Prostate gland (tissue), 2 donors: Measurements from ENCODE around the gene POLE. TPM values are rescaled to one million over a fixed set of nuclear protein-coding genes. Genes with fewer than 3 reads are reported as not detected.

ENCODE experiments used
- DNase-seq: peaks from one replicate; pipeline ENCODE4 v3.0.0-alpha.2; 2019; ENCODE audit warnings: low spot score
- H3K27ac ChIP-seq, 2 donors: fragments of 200-600 bp; sonication (generic); 2 replicates each; pipeline ENCODE4 v1.5.1; 2017 to 2019
- H3K27me3 ChIP-seq: fragments of 200-600 bp; sonication (generic); replicated peaks from 2 replicates; pipeline ENCODE4 v1.5.1; 2019; ENCODE audit not compliant: insufficient read depth
- H3K36me3 ChIP-seq, 2 donors: fragments of 200-600 bp; sonication (generic); 1 replicate in 1 of 2; 2 replicates in 1 of 2; pipeline versions ENCODE4 v1.5.1 to v1.8.1; 2017 to 2019
- H3K4me1 ChIP-seq: fragments of 200-600 bp; sonication (generic); replicated peaks from 2 replicates; pipeline ENCODE4 v1.5.1; 2019
- H3K4me3 ChIP-seq, 2 donors: fragments of 200-600 bp; sonication (generic); 2 replicates each; pipeline ENCODE4 v1.5.1; 2017 to 2019
- H3K9me3 ChIP-seq: fragments of 200-600 bp; sonication (generic); 2 replicates; pipeline ENCODE4 v1.5.1; 2017
- POLR2A ChIP-seq: fragments of 450-650 bp; IDR thresholded peaks from one replicate; pipeline ENCODE4 v1.6.1; 2016; ENCODE audit warnings: antibody characterized with exemption, mild to moderate bottlenecking
- POLR2AphosphoS5 ChIP-seq: sonication (generic); formaldehyde crosslinking; IDR thresholded peaks from one replicate; pipeline ENCODE4 v1.6.1; 2017; ENCODE audit warnings: antibody characterized with exemption
- WGBS: methylation state at CpG from one replicate; pipeline ENCODE4 v1.1.5; 2018; 5-methylcytosine and 5-hydroxymethylcytosine counted together
- intact Hi-C: fragments of 100-400 bp; cut with DNase I; formaldehyde crosslinking; loops from one replicate; pipeline ENCODE4 v1.14.2; 2022
- total RNA-seq, 2 donors: library from RNA; depleted of rRNA; stranded (reverse); fragments of >200 nt; gene quantifications; one replicate each; pipeline ENCODE4 v1.1.0, GENCODE V29; 2016
- TF ChIP-seq, protein P1 (sequence below), 4 experiments: fragments of 200-600 bp in 2 of 4; fragments of 450-650 bp in 2 of 4; sonication (generic) in 2 of 4; IDR thresholded peaks; 1 replicate in 3 of 4; 2 replicates in 1 of 4; pipeline ENCODE4 v1.5.1; 2016 to 2019; ENCODE audit warnings: antibody characterized with exemption in 4 of 4, mild to moderate bottlenecking in 2 of 4, moderate library complexity in 2 of 4

Gene POLE
- total RNA-seq, 2 donors from 2014 or later, result 41.8 to 65.4 TPM

DNA sequence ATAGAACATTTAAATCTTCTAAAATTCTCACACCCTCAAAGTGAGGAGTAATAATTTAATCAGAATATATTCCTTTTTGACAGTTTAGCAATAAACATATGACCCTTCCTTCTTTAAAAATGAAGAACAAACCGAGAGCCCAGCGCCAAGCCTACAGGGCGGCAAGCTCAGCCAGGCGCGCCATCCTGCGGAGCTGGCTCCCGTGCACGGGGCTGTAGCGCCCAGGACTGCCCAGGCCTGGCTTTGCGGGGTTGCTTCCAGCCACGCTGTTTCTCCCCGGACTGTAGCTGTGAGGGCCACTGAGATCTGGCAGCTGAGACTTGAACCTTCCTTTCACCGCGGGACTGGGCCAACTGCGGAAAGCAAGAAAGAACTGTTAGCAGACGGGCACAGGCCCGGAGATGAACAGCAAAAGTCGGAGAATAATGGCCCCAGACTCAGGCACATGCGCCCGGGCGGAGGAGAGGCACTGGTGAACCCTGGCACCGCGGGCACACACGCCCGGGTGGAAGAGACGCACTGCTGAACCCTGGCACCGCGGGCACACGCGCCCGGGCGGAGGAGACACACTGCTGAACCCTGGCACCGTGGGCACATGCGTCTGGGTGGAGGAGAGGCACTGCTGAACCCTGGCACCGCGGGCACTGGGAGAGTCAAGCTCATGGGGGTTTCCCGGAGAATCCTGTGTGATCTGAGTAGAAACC, 40.1 kb upstream of the POLE start:
- Histone ChIP-seq H3K27ac (no peak overlapping the region), H3K9me3 (no peaks in the 10 kb centered on the region), H3K36me3 (peaks cover 12 to 35% of the 10 kb centered on the region in 2 donors), H3K4me3 (no peak overlapping the region), H3K4me1 (no peaks in the 10 kb centered on the region), H3K27me3 (no peaks in the 10 kb centered on the region)
- TF ChIP-seq POLR2AphosphoS5, result no peak
- TF ChIP-seq POLR2A, result no peak
- intact Hi-C loops, result no loop called here
- 94% methylated on average over 37 of the region's 37 CpGs for WGBS
- DNase-seq, result no peak

DNA sequence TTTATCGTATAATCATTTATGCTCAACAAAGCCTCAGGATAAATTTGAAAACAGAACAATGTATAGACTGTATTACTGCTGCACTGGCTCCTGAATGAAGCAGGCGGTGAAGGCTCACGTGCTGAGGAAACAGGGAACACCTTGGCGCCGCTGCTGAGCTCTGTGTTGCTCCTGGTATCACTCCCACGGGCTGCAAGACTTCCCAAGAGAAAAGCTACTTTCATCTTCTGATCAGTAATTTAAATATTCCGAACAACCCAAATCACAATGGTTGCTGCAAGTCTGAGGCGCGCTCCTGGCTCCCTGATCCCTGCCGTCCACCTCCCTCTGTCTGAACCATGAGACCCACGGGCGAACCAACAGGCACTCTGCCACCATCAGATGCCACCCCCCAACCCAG, 39.2 kb upstream of the POLE start:
- intact Hi-C loops, result no loop called here
- no peak overlapping the region for H3K27ac ChIP-seq
- DNase-seq, result no peak
- WGBS, result 95% methylated on average over 12 of the region's 12 CpGs
- H3K4me3 ChIP-seq, result no peak overlapping the region
- H3K9me3 ChIP-seq, result no peaks in the 10 kb centered on the region
- peaks cover 12 to 30% of the 10 kb centered on the region in 2 donors for H3K36me3 ChIP-seq
- H3K4me1 ChIP-seq, result no peaks in the 10 kb centered on the region
- no peaks in the 10 kb centered on the region for H3K27me3 ChIP-seq
- TF ChIP-seq, protein P1, sequence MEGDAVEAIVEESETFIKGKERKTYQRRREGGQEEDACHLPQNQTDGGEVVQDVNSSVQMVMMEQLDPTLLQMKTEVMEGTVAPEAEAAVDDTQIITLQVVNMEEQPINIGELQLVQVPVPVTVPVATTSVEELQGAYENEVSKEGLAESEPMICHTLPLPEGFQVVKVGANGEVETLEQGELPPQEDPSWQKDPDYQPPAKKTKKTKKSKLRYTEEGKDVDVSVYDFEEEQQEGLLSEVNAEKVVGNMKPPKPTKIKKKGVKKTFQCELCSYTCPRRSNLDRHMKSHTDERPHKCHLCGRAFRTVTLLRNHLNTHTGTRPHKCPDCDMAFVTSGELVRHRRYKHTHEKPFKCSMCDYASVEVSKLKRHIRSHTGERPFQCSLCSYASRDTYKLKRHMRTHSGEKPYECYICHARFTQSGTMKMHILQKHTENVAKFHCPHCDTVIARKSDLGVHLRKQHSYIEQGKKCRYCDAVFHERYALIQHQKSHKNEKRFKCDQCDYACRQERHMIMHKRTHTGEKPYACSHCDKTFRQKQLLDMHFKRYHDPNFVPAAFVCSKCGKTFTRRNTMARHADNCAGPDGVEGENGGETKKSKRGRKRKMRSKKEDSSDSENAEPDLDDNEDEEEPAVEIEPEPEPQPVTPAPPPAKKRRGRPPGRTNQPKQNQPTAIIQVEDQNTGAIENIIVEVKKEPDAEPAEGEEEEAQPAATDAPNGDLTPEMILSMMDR (IDR thresholded peaks at IDR 0.05), result no peak
- no peak for TF ChIP-seq POLR2AphosphoS5
- no peak for TF ChIP-seq POLR2A

DNA sequence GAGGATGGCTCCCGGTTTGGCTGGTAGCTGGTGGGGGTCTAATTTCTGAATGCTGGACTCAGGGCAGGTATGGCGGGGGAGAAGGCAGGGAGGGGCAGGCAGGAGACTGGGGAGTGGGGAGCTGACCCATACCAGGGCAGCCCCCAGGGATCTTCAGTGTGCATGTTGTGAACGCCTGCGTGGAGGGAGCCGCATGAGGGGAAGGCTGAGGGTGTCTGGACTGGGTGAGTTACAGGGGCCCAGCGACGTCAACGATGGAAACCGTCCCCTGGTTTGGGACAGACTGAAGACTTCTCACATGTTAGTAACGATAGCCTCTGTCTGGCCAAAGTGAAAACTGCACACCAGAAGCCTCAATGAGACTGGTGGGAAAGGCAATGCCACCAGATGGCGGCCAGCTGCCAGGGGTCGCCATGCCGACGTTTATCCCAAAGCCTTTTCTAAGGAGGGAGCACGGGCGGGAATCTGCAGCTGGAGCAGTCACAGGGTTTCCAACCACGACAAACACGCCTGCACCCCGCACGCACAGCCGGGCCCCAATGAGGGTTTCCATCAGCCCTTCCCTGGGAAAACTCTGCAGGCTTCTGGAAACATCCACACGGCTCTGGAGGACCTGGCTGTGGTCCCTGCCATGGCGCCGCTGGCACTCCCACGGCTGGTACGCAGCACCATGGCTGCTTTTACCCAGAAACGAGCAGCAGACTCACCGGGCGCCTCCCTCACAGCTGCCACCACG, 37.5 kb upstream of the POLE start:
- Histone ChIP-seq H3K4me1 (no peaks in the 10 kb centered on the region), H3K27ac (no peak overlapping the region), H3K4me3 (no peak overlapping the region), H3K36me3 (peaks cover 9 to 37% of the 10 kb centered on the region in 2 donors), H3K9me3 (no peaks in the 10 kb centered on the region), H3K27me3 (no peaks in the 10 kb centered on the region)
- whole genome bisulfite sequencing, result 90% methylated on average over 30 of the region's 30 CpGs
- intact Hi-C loops, result no loop called here
- TF ChIP-seq, protein P1 (IDR thresholded peaks at IDR 0.05), result no peak
- no peak for DNase-seq

DNA sequence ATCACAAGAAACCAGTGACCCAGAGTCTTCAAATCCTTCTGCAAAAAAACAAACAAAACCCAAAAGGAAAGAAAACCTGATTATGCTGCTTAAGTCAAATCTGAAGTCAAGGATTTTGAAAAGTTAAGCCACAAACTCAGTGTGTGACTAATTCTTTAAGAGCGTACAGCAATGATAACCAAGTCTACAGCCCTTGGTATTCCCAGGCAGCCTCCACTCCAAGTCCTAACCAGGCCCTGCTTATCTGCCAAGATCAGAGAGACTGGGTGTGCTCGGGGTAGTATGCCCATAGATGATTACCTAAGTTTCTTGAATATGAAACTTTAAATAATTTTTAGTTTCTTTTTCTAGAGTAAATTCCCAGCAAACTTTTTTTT, 36.6 kb upstream of the POLE start:
- intact Hi-C loops, result no loop called here
- DNase-seq, result no peak
- Histone ChIP-seq H3K4me3 (no peak overlapping the region), H3K9me3 (no peaks in the 10 kb centered on the region), H3K27me3 (no peaks in the 10 kb centered on the region), H3K27ac (no peak overlapping the region), H3K36me3 (peaks cover 9 to 43% of the 10 kb centered on the region in 2 donors), H3K4me1 (no peaks in the 10 kb centered on the region)
- no peak for TF ChIP-seq POLR2AphosphoS5
- TF ChIP-seq, protein P1 (IDR thresholded peaks at IDR 0.05), result no peak
- TF ChIP-seq POLR2A, result no peak
- 94% methylated on average over 2 of the region's 2 CpGs for WGBS

DNA sequence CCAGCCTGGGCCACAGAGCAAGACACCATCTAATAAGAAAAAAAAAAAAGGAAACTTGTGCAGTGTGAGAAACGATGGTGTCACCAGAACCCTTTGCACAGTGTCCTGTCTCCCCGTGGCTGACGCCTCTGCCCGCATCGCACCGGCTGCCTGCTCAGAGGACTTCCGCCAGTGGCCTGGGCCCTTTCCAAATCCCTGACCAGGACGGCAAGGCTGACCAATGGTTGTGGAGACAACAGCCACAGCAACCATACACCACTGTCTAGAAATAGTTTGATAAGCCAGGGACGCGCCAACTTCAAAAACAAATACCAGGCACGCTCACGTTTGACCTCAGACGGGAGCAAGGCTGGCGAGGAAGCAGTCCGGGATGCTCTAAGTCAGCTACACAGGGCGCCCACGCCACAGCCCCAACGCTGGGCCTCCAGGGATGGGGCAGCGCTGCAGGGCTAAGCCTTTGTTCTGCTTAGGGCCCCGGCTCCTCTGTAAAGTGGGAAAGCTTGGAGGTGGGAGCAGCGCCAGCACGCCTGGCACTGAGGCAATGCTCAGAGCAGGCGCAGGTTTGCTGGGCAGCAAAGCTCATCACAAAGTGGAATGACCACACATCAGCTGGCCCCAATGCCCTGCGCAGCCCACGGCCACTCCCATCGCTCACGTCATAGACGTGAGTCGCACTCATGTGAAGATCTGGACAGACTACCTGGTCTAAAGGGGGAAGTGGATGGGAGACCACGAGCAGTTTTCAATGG, 36.0 kb upstream of the POLE start:
- intact Hi-C loops, result no loop called here
- Histone ChIP-seq H3K36me3 (peaks cover 9 to 41% of the 10 kb centered on the region in 2 donors), H3K4me1 (no peaks in the 10 kb centered on the region), H3K9me3 (no peaks in the 10 kb centered on the region), H3K27ac (no peak overlapping the region), H3K27me3 (no peaks in the 10 kb centered on the region), H3K4me3 (no peak overlapping the region)
- 86% methylated on average over 30 of the region's 30 CpGs for WGBS
- TF ChIP-seq, protein P1 (IDR thresholded peaks at IDR 0.05), result no peak
- TF ChIP-seq POLR2AphosphoS5 (no peak), POLR2A (no peak)
- no peak for DNase-seq
